DND-41 (cell line): ENCODE results near the gene F2R.

Experiments used
- EZH2 ChIP-seq: IDR thresholded peaks from 3 replicates; pipeline ENCODE4 v1.6.1; 2012; ENCODE audit warnings: borderline replicate concordance, low read depth, mild to moderate bottlenecking, moderate library complexity, low read length, inconsistent platforms; ENCODE audit not compliant: severe bottlenecking
- TF ChIP-seq, protein P1 (sequence below): IDR thresholded peaks from 2 replicates; pipeline ENCODE4 v1.5.1; 2012; ENCODE audit warnings: borderline replicate concordance, low read length, moderate library complexity, mild to moderate bottlenecking; ENCODE audit not compliant: poor library complexity, severe bottlenecking; ENCODE audit errors: extremely low read depth

- TF ChIP-seq, protein P1, sequence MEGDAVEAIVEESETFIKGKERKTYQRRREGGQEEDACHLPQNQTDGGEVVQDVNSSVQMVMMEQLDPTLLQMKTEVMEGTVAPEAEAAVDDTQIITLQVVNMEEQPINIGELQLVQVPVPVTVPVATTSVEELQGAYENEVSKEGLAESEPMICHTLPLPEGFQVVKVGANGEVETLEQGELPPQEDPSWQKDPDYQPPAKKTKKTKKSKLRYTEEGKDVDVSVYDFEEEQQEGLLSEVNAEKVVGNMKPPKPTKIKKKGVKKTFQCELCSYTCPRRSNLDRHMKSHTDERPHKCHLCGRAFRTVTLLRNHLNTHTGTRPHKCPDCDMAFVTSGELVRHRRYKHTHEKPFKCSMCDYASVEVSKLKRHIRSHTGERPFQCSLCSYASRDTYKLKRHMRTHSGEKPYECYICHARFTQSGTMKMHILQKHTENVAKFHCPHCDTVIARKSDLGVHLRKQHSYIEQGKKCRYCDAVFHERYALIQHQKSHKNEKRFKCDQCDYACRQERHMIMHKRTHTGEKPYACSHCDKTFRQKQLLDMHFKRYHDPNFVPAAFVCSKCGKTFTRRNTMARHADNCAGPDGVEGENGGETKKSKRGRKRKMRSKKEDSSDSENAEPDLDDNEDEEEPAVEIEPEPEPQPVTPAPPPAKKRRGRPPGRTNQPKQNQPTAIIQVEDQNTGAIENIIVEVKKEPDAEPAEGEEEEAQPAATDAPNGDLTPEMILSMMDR = no peak
- no peak for TF ChIP-seq EZH2
Measured at GRCh38 chr5:76697670-76698069, 18.3 kb upstream of the F2R start.
